ENCODE measurements around the gene CHD5.
A peak's percentile ranks its signal among the peaks of the same experiment; 100 is the strongest.

CHD5 gene

DNA sequence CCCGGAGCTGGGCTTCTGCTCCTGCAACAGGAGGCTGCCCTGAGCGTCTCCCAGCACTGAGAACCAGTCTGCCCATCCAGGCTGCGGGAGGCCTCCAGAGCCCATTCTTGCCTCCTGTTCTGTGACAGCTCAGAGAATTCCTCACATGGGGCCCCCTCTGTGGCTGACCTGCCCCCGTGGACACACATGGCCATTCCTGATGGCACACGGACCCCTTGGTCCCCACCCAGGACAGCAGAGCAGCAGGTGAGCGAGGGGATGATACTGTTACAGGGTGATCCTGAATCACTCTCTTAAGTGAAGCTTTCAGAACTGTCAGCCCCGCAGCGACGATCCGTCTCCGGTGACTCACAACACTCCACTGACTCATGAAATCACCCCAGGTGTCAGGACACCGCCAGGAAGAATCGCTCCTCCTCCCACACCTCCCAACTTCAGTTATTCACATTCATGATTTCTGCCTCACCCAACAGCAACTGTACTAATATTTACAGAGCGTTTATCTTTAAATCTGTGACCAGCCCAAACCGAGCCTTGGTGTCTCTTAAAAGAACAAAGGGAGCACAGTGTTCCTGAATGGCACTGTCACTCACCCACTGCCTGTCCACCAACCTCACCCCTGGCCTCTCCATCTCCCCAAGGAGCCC lies 22.5 kb downstream of the CHD5 start:
- TF ChIP-seq, protein P1, sequence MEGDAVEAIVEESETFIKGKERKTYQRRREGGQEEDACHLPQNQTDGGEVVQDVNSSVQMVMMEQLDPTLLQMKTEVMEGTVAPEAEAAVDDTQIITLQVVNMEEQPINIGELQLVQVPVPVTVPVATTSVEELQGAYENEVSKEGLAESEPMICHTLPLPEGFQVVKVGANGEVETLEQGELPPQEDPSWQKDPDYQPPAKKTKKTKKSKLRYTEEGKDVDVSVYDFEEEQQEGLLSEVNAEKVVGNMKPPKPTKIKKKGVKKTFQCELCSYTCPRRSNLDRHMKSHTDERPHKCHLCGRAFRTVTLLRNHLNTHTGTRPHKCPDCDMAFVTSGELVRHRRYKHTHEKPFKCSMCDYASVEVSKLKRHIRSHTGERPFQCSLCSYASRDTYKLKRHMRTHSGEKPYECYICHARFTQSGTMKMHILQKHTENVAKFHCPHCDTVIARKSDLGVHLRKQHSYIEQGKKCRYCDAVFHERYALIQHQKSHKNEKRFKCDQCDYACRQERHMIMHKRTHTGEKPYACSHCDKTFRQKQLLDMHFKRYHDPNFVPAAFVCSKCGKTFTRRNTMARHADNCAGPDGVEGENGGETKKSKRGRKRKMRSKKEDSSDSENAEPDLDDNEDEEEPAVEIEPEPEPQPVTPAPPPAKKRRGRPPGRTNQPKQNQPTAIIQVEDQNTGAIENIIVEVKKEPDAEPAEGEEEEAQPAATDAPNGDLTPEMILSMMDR (IDR thresholded peaks at IDR 0.05; ENCODE audit: low read depth, low read length, missing control alignments) = no peak
- Histone ChIP-seq H3K4me3 (ENCODE audit: low read depth, low read length) (no peak overlapping the region), H3K36me3 (replicated peaks) (no peaks in the 10 kb centered on the region), H3K27me3 (replicated peaks) (no peaks in the 10 kb centered on the region), H3K27ac (no peak overlapping the region)
- in situ Hi-C loops (cut with HindIII; ENCODE audit: low pct_ligation_motif_present, low sequenced_read_pairs) = no loop called here
- DNase-seq = peak; percentile 47

DNA sequence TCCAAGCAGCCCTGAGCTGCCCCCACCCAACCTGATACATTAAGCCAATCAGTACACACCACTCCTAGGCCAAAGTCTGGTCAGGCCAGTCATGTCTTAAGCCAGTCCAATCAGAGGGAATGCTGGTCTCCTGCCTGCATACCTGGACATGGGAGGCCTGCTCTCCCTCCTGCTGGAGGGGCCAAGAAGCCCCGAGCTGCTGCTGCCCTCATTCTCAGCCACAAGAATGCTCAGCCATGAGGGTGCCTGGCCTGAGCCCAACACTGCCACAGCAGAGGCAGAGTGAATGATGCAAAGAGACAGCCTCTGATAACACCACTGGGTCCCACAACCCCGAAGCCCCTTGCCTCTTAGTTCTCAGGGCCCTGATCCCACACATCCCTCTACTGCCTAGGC lies 23.0 kb downstream of the CHD5 start:
- H3K36me3 ChIP-seq (replicated peaks) = no peaks in the 10 kb centered on the region
- H3K27me3 ChIP-seq (replicated peaks) = no peaks in the 10 kb centered on the region
- DNase-seq = no peak
- in situ Hi-C loops (cut with HindIII; ENCODE audit: low pct_ligation_motif_present, low sequenced_read_pairs) = no loop called here
- TF ChIP-seq, protein P1 (IDR thresholded peaks at IDR 0.05; ENCODE audit: low read depth, low read length, missing control alignments) = no peak
- H3K4me3 ChIP-seq (ENCODE audit: low read depth, low read length) = no peak overlapping the region
- H3K27ac ChIP-seq = no peak overlapping the region

DNA sequence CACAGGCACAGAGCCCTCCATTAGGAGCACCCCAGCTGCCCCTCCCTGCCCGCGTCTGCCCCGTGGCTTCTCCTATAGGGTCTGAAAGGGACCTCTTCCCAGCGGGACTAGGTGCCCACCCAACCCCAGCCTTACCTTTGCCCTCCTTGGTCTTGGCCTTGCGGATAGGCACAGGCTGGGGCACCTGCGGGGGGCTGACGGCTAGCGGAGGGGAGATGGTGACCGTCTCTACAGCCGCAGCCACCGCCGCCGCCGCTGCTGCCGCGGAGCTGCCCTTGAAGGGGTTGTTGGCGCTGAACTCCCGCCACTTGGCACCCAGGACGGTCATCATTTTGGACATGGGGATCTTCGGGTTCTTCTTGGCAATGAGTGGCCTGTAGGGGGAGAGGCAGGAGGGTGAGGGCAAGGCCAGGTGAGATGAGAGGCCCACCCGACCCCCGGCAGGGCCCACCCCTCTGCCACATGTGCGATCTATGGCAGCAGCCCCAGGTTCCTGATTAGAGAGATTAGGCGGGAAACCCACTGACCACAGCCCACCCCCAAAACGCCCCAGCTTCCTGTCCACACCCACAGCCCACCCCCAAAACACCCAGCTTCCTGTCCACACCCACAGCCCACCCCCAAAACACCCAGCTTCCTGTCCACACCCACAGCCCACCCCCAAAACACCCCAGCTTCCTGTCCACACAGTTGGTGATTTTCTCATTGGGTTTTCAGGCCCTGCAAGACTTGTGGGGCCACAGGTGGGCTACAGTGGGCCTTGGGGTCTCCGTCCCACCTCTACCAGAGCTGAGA lies 25.4 kb downstream of the CHD5 start:
- H3K27me3 ChIP-seq (replicated peaks) = no peaks in the 10 kb centered on the region
- no peak overlapping the region for H3K27ac ChIP-seq
- no peak overlapping the region for H3K4me3 ChIP-seq (ENCODE audit: low read depth, low read length)
- in situ Hi-C loops (cut with HindIII; ENCODE audit: low pct_ligation_motif_present, low sequenced_read_pairs) = no loop called here
- TF ChIP-seq, protein P1 (IDR thresholded peaks at IDR 0.05; ENCODE audit: low read depth, low read length, missing control alignments) = no peak
- DNase-seq = no peak
- no peaks in the 10 kb centered on the region for H3K36me3 ChIP-seq (replicated peaks)

DNA sequence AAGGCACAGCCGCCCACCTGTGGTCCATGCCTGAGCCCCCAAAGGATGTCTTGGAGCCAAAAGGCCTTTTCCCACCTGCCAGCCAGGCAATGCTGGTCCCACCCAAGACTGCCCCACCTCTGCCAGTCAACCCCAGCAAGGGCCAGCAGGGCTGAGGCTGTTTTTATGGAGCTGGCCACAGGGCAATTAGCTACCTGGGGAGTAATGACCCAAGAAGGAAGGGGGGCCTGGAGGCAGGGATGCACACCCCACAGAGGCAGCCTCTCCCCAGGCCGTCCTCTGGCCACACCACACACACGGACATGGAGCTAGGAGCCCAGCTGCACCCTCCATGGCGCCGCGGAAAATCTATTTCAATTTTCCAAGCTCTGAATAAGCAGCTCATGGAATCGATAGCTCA lies 27.2 kb downstream of the CHD5 start:
- Histone ChIP-seq H3K27ac (no peak overlapping the region), H3K27me3 (replicated peaks) (peaks cover 6% of the 10 kb centered on the region), H3K36me3 (replicated peaks) (no peaks in the 10 kb centered on the region), H3K4me3 (ENCODE audit: low read depth, low read length) (no peak overlapping the region)
- in situ Hi-C loops (cut with HindIII; ENCODE audit: low pct_ligation_motif_present, low sequenced_read_pairs) = no loop called here
- TF ChIP-seq, protein P1 (IDR thresholded peaks at IDR 0.05; ENCODE audit: low read depth, low read length, missing control alignments) = no peak
- no peak for DNase-seq

DNA sequence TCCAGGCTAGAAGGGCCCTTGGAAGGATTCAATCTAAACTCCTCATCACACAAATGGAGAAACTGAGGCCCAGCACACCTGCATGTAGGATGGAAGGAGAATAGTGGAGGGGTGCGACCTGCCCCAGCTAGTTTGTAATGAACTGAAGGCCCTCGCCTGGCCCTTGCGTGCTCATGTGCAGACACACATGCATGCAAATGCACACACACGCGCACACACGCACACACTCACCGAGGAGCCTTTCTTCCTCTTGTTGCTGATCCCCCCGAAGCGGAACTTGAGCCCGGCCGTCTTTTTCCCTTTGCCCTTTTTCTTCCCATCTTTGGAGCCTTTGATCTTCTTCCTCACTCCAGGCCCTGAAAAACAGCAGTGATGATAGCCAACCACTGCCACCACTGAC lies 27.9 kb downstream of the CHD5 start:
- DNase-seq = no peak
- Histone ChIP-seq H3K36me3 (replicated peaks) (no peaks in the 10 kb centered on the region), H3K4me3 (ENCODE audit: low read depth, low read length) (no peak overlapping the region), H3K27me3 (replicated peaks) (peaks cover 6% of the 10 kb centered on the region), H3K27ac (no peak overlapping the region)
- in situ Hi-C loops (cut with HindIII; ENCODE audit: low pct_ligation_motif_present, low sequenced_read_pairs) = no loop called here
- TF ChIP-seq, protein P1 (IDR thresholded peaks at IDR 0.05; ENCODE audit: low read depth, low read length, missing control alignments) = no peak
